ENCODE data around the gene FAM168A. TPM values are rescaled to one million over a fixed set of nuclear protein-coding genes. Genes with fewer than 3 reads are reported as not detected.

The FAM168A gene
- total and polyA plus RNA-seq, 2 of the 8 experiments (the other 6 are each of a cell fraction or from before 2014, with no cell fraction given), result 17.1 to 21.6 TPM

GRCh38 chr11:73359930-73360742 is 237.8 kb downstream of the FAM168A start:
- FAIRE-seq (no peak), DNase-seq (ENCODE audit: low read depth in 1 of 2, low spot score in 2 of 2) (peak in 1 of 2 experiments; percentile 83)
- H3K9me3 ChIP-seq (ENCODE audit: insufficient read depth in 2 of 2, low read depth in 1 of 2, low read length in 1 of 2), result no peaks in the 10 kb centered on the region
- peaks cover 5% of the 10 kb centered on the region in 2 experiments for H4K20me1 ChIP-seq (replicated peaks in 1 of 2; ENCODE audit: control insufficient read depth in 1 of 2, insufficient read depth in 2 of 2, low read length in 2 of 2)
- no peak overlapping the region for H3K23ac ChIP-seq (ENCODE audit: insufficient read length)
- no peak overlapping the region for H3K4ac ChIP-seq (replicated peaks; ENCODE audit: insufficient read length, low read depth, low read length)
- H3K79me2 ChIP-seq (ENCODE audit: control insufficient read depth in 1 of 2, insufficient read depth in 2 of 2, low read length in 2 of 2), result no peaks in the 10 kb centered on the region
- H4K91ac ChIP-seq (replicated peaks; ENCODE audit: insufficient read length, low read length), result no peak overlapping the region
- no peak overlapping the region for H3K14ac ChIP-seq (ENCODE audit: insufficient read length)
- H4K8ac ChIP-seq (ENCODE audit: extremely low read depth, insufficient read depth, low read length), result no peak overlapping the region; the same call in 1 of the 2 replicates
- no peak overlapping the region for H3K18ac ChIP-seq (ENCODE audit: extremely low read depth, low read length)
- H3K23me2 ChIP-seq (ENCODE audit: low read depth, low read length), result peaks cover 3% of the 10 kb centered on the region; the same call in 1 of the 2 replicates
- 85% methylated on average over 19 of the region's 19 CpGs; no CpG with 5 or more reads in 1 of the 2 experiments for WGBS, 2 experiments (ENCODE audit: extremely low coverage in 1 of 2, insufficient coverage in 1 of 2, insufficient read length in 1 of 2, insufficient replicate concordance in 2 of 2, low coverage in 1 of 2, low lambda C conversion rate in 2 of 2, missing lambda C conversion rate in 1 of 2)
- no peak overlapping the region for H3K4me2 ChIP-seq (ENCODE audit: insufficient read depth in 1 of 2, low read depth in 2 of 2, low read length in 2 of 2)
- H3K36me3 ChIP-seq (ENCODE audit: control insufficient read depth in 2 of 4, insufficient read depth in 4 of 4, low read length in 3 of 4), result no peaks in the 10 kb centered on the region
- H2BK15ac ChIP-seq (ENCODE audit: low read length), result no peak overlapping the region
- no peak overlapping the region for H2BK5ac ChIP-seq (ENCODE audit: low read depth, low read length)
- H2AK5ac ChIP-seq (ENCODE audit: low read depth, low read length), result no peak overlapping the region
- H3K9ac ChIP-seq (replicated peaks in 1 of 4; ENCODE audit: extremely low read depth in 1 of 4, low read depth in 3 of 4, low read length in 3 of 4), result no peak overlapping the region
- peaks cover 0 to 3% (median under 1%) of the 10 kb centered on the region in 4 experiments; a peak in 3 of 7 replicates for H3K4me1 ChIP-seq (replicated peaks in 1 of 4; ENCODE audit: control insufficient read depth in 3 of 4, insufficient read depth in 4 of 4, low read length in 3 of 4)
- H3K56ac ChIP-seq (replicated peaks; ENCODE audit: insufficient read length, low read depth, low read length), result no peak overlapping the region
- no peak overlapping the region for H3K4me3 ChIP-seq (ENCODE audit: extremely low read depth in 1 of 4, insufficient read depth in 2 of 4, low read depth in 3 of 4, low read length in 4 of 4)
- H3K79me1 ChIP-seq (ENCODE audit: low read depth, low read length), result no peaks in the 10 kb centered on the region
- H2BK120ac ChIP-seq (replicated peaks; ENCODE audit: low read depth, low read length), result no peak overlapping the region
- no peak overlapping the region for H4K5ac ChIP-seq (ENCODE audit: insufficient read length, low read depth, low read length)
- peaks cover 0 to 4% (median 2%) of the 10 kb centered on the region in 4 experiments; a peak in 4 of 7 replicates for H3K27me3 ChIP-seq (replicated peaks in 1 of 4; ENCODE audit: control insufficient read depth in 3 of 4, extremely low read depth in 1 of 4, insufficient read depth in 3 of 4, low read length in 3 of 4)
- H2AFZ ChIP-seq (ENCODE audit: low read length), result no peak overlapping the region
- H2BK12ac ChIP-seq (ENCODE audit: low read depth, low read length), result no peak overlapping the region
- ChIA-PET CTCF (ENCODE audit: partially characterized antibody) (interaction anchor here (0.7 to 59.1 kb wide), 25 partner anchors 10 to 392 kb away, joined by 3 to 1456 read pairs (median 6); partner anchors contain the start of genes ARHGEF17, FCHSD2 and RELT), POLR2A (ENCODE audit: partially characterized antibody) (interaction anchor here (0.8 to 1.0 kb wide), 2 partner anchors 9 to 52 kb away, joined by 3 to 6 read pairs; no protein-coding TSS in a partner anchor)
- H2BK20ac ChIP-seq (ENCODE audit: low read length), result no peak overlapping the region
- H3K27ac ChIP-seq (ENCODE audit: low read depth, low read length), result no peak overlapping the region
- TF ChIP-seq CTCF (IDR thresholded peaks at IDR 0.05; ENCODE audit: control extremely low read depth in 1 of 3, insufficient read depth in 1 of 3, low read depth in 1 of 3, low read length in 3 of 3) (peak; percentile 79 to 86 (median 84)), RAD21 (IDR thresholded peaks at IDR 0.05 in 1 of 2, conservative IDR thresholded peaks at IDR 0.05 in 1 of 2; ENCODE audit: low read depth in 2 of 2, low read length in 2 of 2) (peak; percentile 70 to 80), TCF12 (IDR thresholded peaks at IDR 0.05; ENCODE audit: low read depth, low read length) (no peak), CREB1 (IDR thresholded peaks at IDR 0.05) (0 out of 2 replicates have a peak, but pooled peaks have one; percentile 14), BACH1 (IDR thresholded peaks at IDR 0.05; ENCODE audit: low read length) (peak; percentile 58; the same call in 1 of the 2 replicates), EP300 (IDR thresholded peaks at IDR 0.05; ENCODE audit: borderline replicate concordance in 1 of 2, low read depth in 2 of 2, low read length in 2 of 2) (no peak), SP1 (IDR thresholded peaks at IDR 0.05; ENCODE audit: low read depth, low read length) (no peak)

Measured in H1 (cell line).